SK-N-DZ (cell line): ENCODE data around the gene IGSF8. TPM values are rescaled to one million over a fixed set of nuclear protein-coding genes. Genes with fewer than 3 reads are reported as not detected.

Experiments used
- DNase-seq: peaks from one replicate; pipeline ENCODE4 v3.0.0-alpha.2; 2015; ENCODE audit warnings: low spot score
- polyA plus RNA-seq, 2 experiments: library from polyadenylated mRNA; depleted of rRNA; stranded (reverse); fragments of >200 nt; gene quantifications; 2 replicates each; pipeline ENCODE4 v1.2.3, GENCODE V29; 2014

The IGSF8 gene, protein sequence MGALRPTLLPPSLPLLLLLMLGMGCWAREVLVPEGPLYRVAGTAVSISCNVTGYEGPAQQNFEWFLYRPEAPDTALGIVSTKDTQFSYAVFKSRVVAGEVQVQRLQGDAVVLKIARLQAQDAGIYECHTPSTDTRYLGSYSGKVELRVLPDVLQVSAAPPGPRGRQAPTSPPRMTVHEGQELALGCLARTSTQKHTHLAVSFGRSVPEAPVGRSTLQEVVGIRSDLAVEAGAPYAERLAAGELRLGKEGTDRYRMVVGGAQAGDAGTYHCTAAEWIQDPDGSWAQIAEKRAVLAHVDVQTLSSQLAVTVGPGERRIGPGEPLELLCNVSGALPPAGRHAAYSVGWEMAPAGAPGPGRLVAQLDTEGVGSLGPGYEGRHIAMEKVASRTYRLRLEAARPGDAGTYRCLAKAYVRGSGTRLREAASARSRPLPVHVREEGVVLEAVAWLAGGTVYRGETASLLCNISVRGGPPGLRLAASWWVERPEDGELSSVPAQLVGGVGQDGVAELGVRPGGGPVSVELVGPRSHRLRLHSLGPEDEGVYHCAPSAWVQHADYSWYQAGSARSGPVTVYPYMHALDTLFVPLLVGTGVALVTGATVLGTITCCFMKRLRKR
- polyA plus RNA-seq (2014; cell fraction: cytosol; rRNA removed) = 14.0 and 14.2 TPM in 2 replicates
- polyA plus RNA-seq (2014; cell fraction: nucleus; rRNA removed) = 9.6 and 10.4 TPM in 2 replicates

DNA sequence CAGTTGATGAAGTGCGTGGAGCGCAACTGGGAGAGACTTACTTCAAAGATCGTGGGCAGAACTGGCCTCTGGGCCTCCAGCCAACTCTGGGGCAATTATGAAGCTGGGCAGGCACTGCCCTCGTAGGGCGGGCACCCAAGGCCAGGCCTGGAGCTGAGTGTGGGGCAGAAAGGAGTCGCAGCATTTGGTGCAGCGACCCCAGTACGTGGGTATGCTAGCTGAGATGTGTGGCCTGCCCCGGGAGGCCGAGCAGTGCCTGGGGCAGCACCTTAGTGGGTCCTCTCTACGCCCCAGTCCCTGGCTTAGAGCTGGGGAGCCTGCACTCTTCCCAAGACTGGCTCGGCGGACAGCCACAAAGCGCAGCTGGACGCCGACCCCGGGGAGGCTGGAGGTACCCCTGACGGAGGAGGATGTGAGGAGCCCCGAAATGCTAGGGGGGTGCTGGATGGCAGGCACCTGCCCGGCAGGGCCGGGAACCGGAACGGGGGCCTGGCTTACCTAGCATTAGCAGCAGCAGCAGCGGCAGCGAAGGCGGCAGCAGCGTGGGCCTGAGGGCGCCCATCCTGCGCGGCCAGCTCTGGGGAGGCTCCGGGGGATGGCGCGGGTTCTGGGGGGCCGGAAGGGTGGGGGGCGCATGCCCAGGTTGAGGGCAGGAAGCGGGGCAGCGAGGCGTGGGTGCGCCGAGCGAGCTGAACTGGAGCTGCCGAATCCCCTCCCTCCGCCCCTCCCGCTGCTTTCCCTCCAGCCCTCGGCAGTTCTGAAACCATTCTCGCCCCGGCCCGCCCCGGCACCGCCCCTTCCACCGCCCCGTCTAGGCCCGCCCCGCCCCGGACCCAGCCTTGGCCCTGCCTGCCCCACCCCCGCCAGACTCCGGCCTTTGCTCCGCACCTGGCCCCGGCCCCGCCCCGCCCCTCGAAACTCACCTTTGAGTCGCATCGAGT lies at the start of gene IGSF8:
Gene IGSF8, minus strand, starts transcription at position 709 of the 941 bp plus-strand sequence. Its CDS starts 147 bp downstream, at position 562.
- peak; percentile 61 for DNase-seq

- DNase-seq = no peak
Measured at GRCh38 chr1:160148121-160148520, 49.7 kb upstream of the IGSF8 start.

- no peak for DNase-seq
Measured at GRCh38 chr1:160146107-160146506, 47.7 kb upstream of the IGSF8 start.

DNA sequence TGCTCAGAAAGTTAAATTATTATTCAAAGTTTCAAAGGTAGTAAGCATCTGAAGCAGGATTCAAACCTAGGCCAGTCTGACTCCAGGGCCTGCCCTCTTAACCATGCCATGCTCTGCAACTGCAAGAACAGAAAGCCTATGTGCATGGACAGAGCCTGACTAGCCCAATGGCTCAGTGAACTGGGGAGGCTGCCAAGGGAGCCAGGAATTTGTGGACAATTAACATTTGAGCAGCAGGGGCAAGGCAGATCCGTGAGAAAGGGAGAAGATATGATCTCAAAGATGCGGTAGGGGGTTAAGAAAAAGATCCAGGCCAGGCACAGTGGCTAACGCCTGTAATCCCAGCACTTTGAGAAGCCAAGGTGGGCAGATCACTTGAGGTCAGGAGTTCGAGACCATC lies 46.5 kb upstream of the IGSF8 start:
- DNase-seq = no peak

DNA sequence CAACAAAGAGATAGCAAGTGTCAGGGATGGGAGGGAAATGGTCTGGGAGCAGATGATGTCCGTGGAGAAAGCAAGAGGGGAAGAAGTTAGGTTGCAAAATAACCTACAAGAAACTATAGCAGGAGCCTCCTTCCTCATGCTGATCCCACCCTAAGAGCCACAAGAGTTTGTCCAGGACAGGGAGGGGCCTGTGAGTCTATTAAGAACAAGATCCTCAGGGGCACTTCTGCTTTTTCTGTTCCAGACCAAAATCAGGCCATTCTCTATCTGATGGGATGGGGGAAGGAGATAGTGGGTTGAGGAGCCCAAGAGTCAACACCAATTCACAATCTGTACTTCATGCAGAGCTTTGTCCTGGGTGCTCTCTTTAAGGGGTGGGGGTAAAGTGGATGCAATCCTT lies 45.3 kb upstream of the IGSF8 start:
- no peak for DNase-seq

DNA sequence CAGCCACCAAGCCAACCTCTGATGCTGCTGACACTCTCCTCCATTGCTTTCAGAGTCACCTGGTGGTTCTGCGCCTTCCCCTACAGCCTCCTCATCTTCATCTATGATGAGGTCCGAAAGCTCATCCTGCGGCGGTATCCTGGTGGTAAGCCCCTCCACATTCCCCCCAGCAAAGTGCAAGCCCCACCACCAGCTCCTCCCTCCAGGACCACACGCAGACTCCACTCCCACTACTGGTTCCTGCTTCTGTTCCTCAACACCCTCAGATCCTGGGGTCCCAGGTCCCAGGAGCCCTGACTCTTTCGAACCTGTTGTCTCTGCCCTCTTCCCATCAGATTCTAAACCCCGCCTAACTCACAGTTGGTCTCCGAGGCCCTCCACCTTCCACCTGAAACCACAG lies 41.4 kb upstream of the IGSF8 start:
- DNase-seq = no peak

DNA sequence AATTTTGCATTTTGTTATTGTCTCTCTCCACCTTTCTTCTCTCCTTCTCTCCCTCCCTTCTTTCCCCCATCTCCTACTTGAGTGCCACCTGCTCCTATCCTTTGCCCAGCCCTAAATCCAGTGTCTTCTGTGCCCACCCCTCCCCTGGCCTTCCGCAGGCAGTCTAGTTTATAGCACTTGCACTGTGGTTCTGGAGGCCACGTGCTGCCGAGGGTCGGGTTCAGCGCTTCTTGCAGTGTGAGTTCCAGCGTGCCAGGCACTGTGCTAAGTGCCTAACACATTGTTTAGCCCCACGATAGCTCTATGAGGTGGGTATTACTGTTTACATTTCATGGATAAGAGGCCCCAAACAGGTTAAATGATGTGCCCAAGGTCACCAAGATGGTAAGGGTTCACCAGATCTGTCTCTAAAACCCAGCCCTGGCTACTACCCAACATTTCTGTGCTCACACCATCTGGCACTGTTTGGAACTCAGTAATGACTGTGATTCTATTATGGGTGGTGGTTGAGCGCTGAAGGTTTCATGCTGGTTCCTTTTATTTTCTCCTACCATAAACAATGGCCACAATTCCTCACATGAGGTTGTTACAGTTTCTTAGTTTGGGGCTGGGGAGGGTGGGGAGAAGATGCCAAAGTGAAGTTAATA lies 38.9 kb upstream of the IGSF8 start:
- no peak for DNase-seq

- no peak for DNase-seq
Measured at GRCh38 chr1:160136926-160137200, 38.4 kb upstream of the IGSF8 start.

- DNase-seq = no peak
Measured at GRCh38 chr1:160136121-160136925, 37.9 kb upstream of the IGSF8 start.

DNA sequence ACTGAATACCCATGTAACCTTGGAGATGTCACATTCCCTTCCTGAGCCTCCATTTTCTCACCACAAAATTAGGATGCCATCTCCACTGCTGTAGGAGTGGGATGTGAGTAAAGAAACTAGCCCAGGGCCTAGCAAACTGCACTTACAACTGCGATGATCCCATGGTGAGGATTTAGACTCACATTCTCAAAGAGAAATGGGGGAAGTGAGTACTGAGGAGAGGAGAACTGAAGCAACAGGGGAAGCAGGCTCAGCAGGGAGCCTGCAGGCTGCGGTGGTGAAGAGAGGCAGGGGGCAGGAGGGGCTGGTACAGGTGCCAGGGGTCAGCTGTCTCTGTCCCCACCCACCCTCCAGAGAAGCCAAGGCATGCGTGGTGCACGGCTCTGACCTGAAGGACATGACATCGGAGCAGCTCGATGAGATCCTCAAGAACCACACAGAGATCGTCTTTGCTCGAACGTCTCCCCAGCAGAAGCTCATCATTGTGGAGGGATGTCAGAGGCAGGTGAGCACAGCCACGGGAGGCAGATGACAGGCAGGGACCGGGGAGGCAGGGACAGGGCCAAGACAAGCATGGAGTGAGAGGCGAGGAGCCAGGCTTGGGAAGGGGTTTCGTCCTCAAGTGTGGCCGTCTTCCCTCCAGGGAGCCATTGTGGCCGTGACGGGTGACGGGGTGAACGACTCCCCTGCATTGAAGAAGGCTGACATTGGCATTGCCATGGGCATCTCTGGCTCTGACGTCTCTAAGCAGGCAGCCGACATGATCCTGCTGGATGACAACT lies 36.6 kb upstream of the IGSF8 start:
- DNase-seq = no peak

DNA sequence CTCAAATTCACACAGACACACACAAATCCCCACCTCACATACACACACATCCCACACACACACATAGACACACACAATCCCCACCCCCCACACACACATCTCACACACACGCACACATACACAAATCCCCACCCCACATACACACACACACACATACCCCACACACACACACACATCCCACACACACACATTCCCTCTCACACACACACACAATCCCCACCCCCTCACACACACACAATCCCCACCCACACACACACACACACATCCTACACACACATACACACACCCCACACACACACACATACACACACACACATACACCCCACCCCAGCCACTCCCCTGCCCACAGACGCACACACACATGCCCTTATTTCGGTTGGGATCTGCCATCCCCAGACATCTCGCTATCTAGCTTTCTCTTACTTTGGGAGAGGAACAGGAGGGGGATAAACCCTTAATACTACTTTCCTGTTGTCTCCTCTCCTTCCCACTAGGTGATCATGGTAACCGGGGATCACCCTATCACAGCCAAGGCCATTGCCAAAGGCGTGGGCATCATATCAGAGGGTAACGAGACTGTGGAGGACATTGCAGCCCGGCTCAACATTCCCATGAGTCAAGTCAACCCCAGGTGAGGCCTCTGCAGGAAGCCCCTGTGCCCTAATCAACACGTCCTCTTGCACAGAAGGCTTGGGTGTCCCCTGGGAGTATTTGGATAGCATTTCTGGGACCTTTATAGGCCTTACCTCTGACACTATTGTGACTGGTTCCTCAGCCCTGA lies 35.8 kb upstream of the IGSF8 start:
- DNase-seq = no peak

GRCh38 chr1:160131803-160132565 lies 33.6 kb upstream of the IGSF8 start:
- DNase-seq = no peak

- DNase-seq = no peak
Measured at GRCh38 chr1:160130939-160131338, 32.5 kb upstream of the IGSF8 start.

DNA sequence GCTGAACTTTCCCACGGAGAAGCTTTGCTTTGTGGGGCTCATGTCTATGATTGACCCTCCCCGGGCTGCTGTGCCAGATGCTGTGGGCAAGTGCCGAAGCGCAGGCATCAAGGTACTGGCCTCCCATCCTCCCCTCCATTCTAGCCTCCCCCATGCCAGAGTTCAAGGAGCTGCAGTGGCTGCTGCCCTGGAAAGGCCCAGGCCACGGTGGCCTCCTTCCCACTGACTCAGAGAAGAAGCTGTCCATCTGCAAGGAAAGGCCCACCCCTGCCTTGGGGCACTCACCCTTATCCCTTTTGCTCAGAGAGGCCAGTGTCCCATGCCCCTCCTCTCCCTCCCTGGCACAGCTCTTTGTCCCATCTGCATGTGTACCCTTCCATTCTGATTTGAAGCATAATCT lies 32.1 kb upstream of the IGSF8 start:
- DNase-seq = no peak

DNA sequence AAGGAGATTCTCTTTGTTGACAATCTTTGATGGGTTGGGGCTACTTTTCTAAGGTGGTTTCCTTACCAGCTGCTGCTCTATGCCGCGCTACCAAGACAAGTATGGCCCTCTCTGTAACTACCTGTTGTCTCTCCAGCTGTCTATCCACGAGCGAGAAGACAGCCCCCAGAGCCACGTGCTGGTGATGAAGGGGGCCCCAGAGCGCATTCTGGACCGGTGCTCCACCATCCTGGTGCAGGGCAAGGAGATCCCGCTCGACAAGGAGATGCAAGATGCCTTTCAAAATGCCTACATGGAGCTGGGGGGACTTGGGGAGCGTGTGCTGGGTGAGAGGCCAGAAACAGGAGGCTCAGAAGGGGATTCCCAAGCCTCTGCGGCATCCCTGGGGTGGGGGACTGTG lies 31.5 kb upstream of the IGSF8 start:
- DNase-seq = no peak

GRCh38 chr1:160129558-160129957 lies 31.1 kb upstream of the IGSF8 start:
- DNase-seq = no peak

DNA sequence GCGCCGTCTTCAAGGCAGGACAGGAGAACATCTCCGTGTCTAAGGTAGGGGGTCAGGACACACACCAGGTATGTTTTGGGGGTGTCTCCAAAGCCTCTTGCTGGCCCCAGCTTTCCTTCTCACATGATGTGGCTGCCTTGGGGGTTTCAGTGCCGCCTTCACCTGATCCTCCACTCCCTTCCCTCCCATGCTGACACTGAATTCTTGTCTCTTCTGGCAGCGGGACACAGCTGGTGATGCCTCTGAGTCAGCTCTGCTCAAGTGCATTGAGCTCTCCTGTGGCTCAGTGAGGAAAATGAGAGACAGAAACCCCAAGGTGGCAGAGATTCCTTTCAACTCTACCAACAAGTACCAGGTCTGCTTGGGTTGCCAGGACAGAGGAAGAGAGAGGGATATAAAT lies 30.6 kb upstream of the IGSF8 start:
- DNase-seq = no peak

- no peak for DNase-seq
Measured at GRCh38 chr1:160128636-160129035, 30.2 kb upstream of the IGSF8 start.
